ENCODE data around the gene RAPGEF1. TPM values are rescaled to one million over a fixed set of nuclear protein-coding genes. Genes with fewer than 3 reads are reported as not detected.

The RAPGEF1 gene
- total RNA-seq, 1 experiment from 2014 or later = 55.6 TPM

- Mint-ChIP-seq H3K4me1 (peaks cover 14 to 15% of the 10 kb centered on the region in 2 experiments), H3K27me3 (ENCODE audit: low read depth) (no peaks in the 10 kb centered on the region), H3K36me3 (ENCODE audit: insufficient read depth in 1 of 3, low read depth in 3 of 3) (peaks cover 4 to 32% (median 8%) of the 10 kb centered on the region in 3 experiments; a peak in 5 of 7 replicates), H3K9me3 (no peaks in the 10 kb centered on the region), H3K27ac (peak overlapping the region in 2 of 3 experiments; percentile 31 to 93; a peak in 3 of 7 replicates), H3K4me3 (no peak overlapping the region)
- Histone ChIP-seq H4K91ac (ENCODE audit: insufficient read length, low read depth, low read length) (no peak overlapping the region), H3K79me1 (ENCODE audit: insufficient read depth, low read depth, low read length, poor library complexity, severe bottlenecking) (no peaks in the 10 kb centered on the region), H3K27ac (ENCODE audit: insufficient read length, low read depth, low read length) (no peak overlapping the region), H3K56ac (ENCODE audit: insufficient read length, low read depth, low read length) (no peak overlapping the region), H2AFZ (ENCODE audit: low read length) (no peak overlapping the region), H3K23me2 (ENCODE audit: insufficient read length, low read depth, low read length, poor library complexity, severe bottlenecking) (no peaks in the 10 kb centered on the region), H3K18ac (ENCODE audit: insufficient read length, low read depth, low read length) (no peak overlapping the region), H3K4me1 (ENCODE audit: insufficient read depth, low read length) (no peaks in the 10 kb centered on the region; the same call in 1 of the 2 replicates), H3K4me2 (ENCODE audit: insufficient read depth, insufficient read length, low read length) (no peak overlapping the region), H2BK5ac (ENCODE audit: insufficient read length, low read length) (no peak overlapping the region), H3T11ph (ENCODE audit: low read length) (no peak overlapping the region), H3K79me2 (ENCODE audit: insufficient read depth, low read length) (no peaks in the 10 kb centered on the region), H4K8ac (replicated peaks; ENCODE audit: insufficient read length, low read depth, low read length) (no peak overlapping the region), H2AK5ac (ENCODE audit: insufficient read length, low read length) (no peak overlapping the region), H2BK20ac (ENCODE audit: low read depth, low read length, poor library complexity, severe bottlenecking) (no peak overlapping the region), H2BK12ac (ENCODE audit: insufficient read length, low read depth, low read length) (no peak overlapping the region), H3K23ac (ENCODE audit: insufficient read length, low read depth, low read length) (no peak overlapping the region), H2BK15ac (ENCODE audit: low read depth, low read length) (no peak overlapping the region), H3K4ac (ENCODE audit: low read depth, low read length) (no peak overlapping the region), H3K14ac (ENCODE audit: insufficient read depth, low read length) (no peak overlapping the region), H2BK120ac (ENCODE audit: low read depth, low read length, poor library complexity, severe bottlenecking) (no peak overlapping the region), H3K9me3 (ENCODE audit: control insufficient read depth, low read depth, low read length) (no peaks in the 10 kb centered on the region), H4K5ac (ENCODE audit: insufficient read length, low read depth, low read length) (no peak overlapping the region), H3K27me3 (ENCODE audit: insufficient read depth, low read length) (no peaks in the 10 kb centered on the region), H4K20me1 (ENCODE audit: control insufficient read depth, insufficient read depth, insufficient read length) (no peaks in the 10 kb centered on the region), H3K9ac (ENCODE audit: extremely low read depth, insufficient read length, low read length) (no peak overlapping the region)
- no peak for DNase-seq
- TF ChIP-seq CTCF (conservative IDR thresholded peaks at IDR 0.05) = no peak
- WGBS (ENCODE audit: extremely low coverage, insufficient read length, low lambda C conversion rate) = no CpG with 5 or more reads among the region's 9 CpGs
These were observed 136.7 kb downstream of the RAPGEF1 start for GRCh38 chr9:131603199-131603598.

All from H9 (cell line).